ENCODE measurements around the gene IFT43. TPM values are rescaled to one million over a fixed set of nuclear protein-coding genes. Genes with fewer than 3 reads are reported as not detected.

The IFT43 gene
- total RNA-seq, 1 experiment from 2014 or later = 17.5 TPM

- ATAC-seq (peak; percentile 69), DNase-seq (ENCODE audit: low spot score) (no peak)
- Mint-ChIP-seq H3K27me3 (ENCODE audit: low read depth) (no peaks in the 10 kb centered on the region), H3K27ac (no peak overlapping the region), H3K36me3 (no peaks in the 10 kb centered on the region), H3K9me3 (0 out of 2 replicates have a peak, but pooled peaks cover 4% of the 10 kb centered on the region), H3K4me3 (no peak overlapping the region), H3K4me1 (peaks cover 11% of the 10 kb centered on the region)
- TF ChIP-seq ZNF138 (CRISPR knock-in tag; conservative IDR thresholded peaks at IDR 0.05) (no peak), KAT7 (CRISPR knock-in tag; IDR thresholded peaks at IDR 0.05; ENCODE audit: borderline replicate concordance) (no peak), ARID4B (CRISPR knock-in tag; IDR thresholded peaks at IDR 0.05; ENCODE audit: borderline replicate concordance) (no peak), ESRRA (CRISPR knock-in tag; IDR thresholded peaks at IDR 0.05; ENCODE audit: borderline replicate concordance) (no peak), MAX (CRISPR knock-in tag; IDR thresholded peaks at IDR 0.05) (no peak), TP53 (CRISPR knock-in tag; IDR thresholded peaks at IDR 0.05) (no peak), CDX4 (CRISPR knock-in tag; IDR thresholded peaks at IDR 0.05; ENCODE audit: borderline replicate concordance) (no peak), JUN (CRISPR knock-in tag; IDR thresholded peaks at IDR 0.05) (no peak), PRDM15 (CRISPR knock-in tag; IDR thresholded peaks at IDR 0.05) (no peak), ETV6 (CRISPR knock-in tag; IDR thresholded peaks at IDR 0.05) (no peak), NFATC4 (CRISPR knock-in tag; IDR thresholded peaks at IDR 0.05) (no peak), ATF1 (CRISPR knock-in tag; IDR thresholded peaks at IDR 0.05) (no peak)
- CTCF ChIA-PET = interaction anchor here (1.3 to 1.4 kb wide), 2 partner anchors 11 to 64 kb away, joined by 6 to 7 read pairs; partner anchors contain the start of gene TGFB3
- POLR2A ChIA-PET = no interaction called here
Observed at GRCh38 chr14:75970989-75971388, 14.6 kb upstream of the IFT43 start.

- Mint-ChIP-seq H3K27ac (no peak overlapping the region), H3K36me3 (no peaks in the 10 kb centered on the region), H3K27me3 (ENCODE audit: low read depth) (no peaks in the 10 kb centered on the region), H3K4me1 (peaks cover 13% of the 10 kb centered on the region), H3K4me3 (no peak overlapping the region), H3K9me3 (0 out of 2 replicates have a peak, but pooled peaks cover under 1% of the 10 kb centered on the region)
- DNase-seq (ENCODE audit: low spot score) (no peak), ATAC-seq (no peak)
- ChIA-PET CTCF (interaction anchor here (1.3 kb wide), 1 partner anchor 11 kb away, joined by 7 read pairs; the partner anchor contains the start of gene TGFB3), POLR2A (no interaction called here)
- TF ChIP-seq ZMAT4 (CRISPR knock-in tag; IDR thresholded peaks at IDR 0.05) (no peak), PRDM15 (CRISPR knock-in tag; IDR thresholded peaks at IDR 0.05) (peak; percentile 63)
Observed at GRCh38 chr14:75971509-75971908, 14.1 kb upstream of the IFT43 start.
